Measurements from ENCODE around the gene OLIG3.

OLIG3 gene

GRCh38 chr6:137494281-137494987 is at the start of gene OLIG3:
TSS of gene OLIG3 (minus strand) at chr6:137494394. CDS start at chr6:137494170, 224 bp downstream.
- no peak for TF ChIP-seq CTCF (IDR thresholded peaks at IDR 0.05; ENCODE audit: extremely low read depth, insufficient read depth, missing control alignments)
- in situ Hi-C loops (cut with MboI; ENCODE audit: low pct_unique_long_range_greater_than_20kb, low sequenced_read_pairs, unreplicated experiment): no loop called here
- DNase-seq (ENCODE audit: low spot score): peak; percentile 55

GRCh38 chr6:137543114-137543513 is 48.9 kb upstream of the OLIG3 start:
- DNase-seq (ENCODE audit: low spot score): no peak
- no peak for TF ChIP-seq CTCF (IDR thresholded peaks at IDR 0.05; ENCODE audit: extremely low read depth, insufficient read depth, missing control alignments)
- in situ Hi-C loops (cut with MboI; ENCODE audit: low pct_unique_long_range_greater_than_20kb, low sequenced_read_pairs, unreplicated experiment): no loop called here

- TF ChIP-seq CTCF (IDR thresholded peaks at IDR 0.05; ENCODE audit: extremely low read depth, insufficient read depth, missing control alignments): no peak
- in situ Hi-C loops (cut with MboI; ENCODE audit: low pct_unique_long_range_greater_than_20kb, low sequenced_read_pairs, unreplicated experiment): no loop called here
- DNase-seq (ENCODE audit: low spot score): no peak
Observed at GRCh38 chr6:137542713-137543112, 48.5 kb upstream of the OLIG3 start.

- no peak for TF ChIP-seq CTCF (IDR thresholded peaks at IDR 0.05; ENCODE audit: extremely low read depth, insufficient read depth, missing control alignments)
- in situ Hi-C loops (cut with MboI; ENCODE audit: low pct_unique_long_range_greater_than_20kb, low sequenced_read_pairs, unreplicated experiment): no loop called here
- DNase-seq (ENCODE audit: low spot score): no peak
Observed at GRCh38 chr6:137541534-137542063, 47.4 kb upstream of the OLIG3 start.

GRCh38 chr6:137536104-137536773 is 42.0 kb upstream of the OLIG3 start:
- DNase-seq (ENCODE audit: low spot score): no peak
- in situ Hi-C loops (cut with MboI; ENCODE audit: low pct_unique_long_range_greater_than_20kb, low sequenced_read_pairs, unreplicated experiment): no loop called here
- TF ChIP-seq CTCF (IDR thresholded peaks at IDR 0.05; ENCODE audit: extremely low read depth, insufficient read depth, missing control alignments): no peak

- in situ Hi-C loops (cut with MboI; ENCODE audit: low pct_unique_long_range_greater_than_20kb, low sequenced_read_pairs, unreplicated experiment): no loop called here
- no peak for TF ChIP-seq CTCF (IDR thresholded peaks at IDR 0.05; ENCODE audit: extremely low read depth, insufficient read depth, missing control alignments)
- no peak for DNase-seq (ENCODE audit: low spot score)
Observed at GRCh38 chr6:137531376-137532092, 37.3 kb upstream of the OLIG3 start.
